ENCODE data around the gene SLC38A10. TPM values are rescaled to one million over a fixed set of nuclear protein-coding genes. Genes with fewer than 3 reads are reported as not detected.

Gene SLC38A10
- total RNA-seq, 1 donor from 2014 or later: 116 TPM

DNA sequence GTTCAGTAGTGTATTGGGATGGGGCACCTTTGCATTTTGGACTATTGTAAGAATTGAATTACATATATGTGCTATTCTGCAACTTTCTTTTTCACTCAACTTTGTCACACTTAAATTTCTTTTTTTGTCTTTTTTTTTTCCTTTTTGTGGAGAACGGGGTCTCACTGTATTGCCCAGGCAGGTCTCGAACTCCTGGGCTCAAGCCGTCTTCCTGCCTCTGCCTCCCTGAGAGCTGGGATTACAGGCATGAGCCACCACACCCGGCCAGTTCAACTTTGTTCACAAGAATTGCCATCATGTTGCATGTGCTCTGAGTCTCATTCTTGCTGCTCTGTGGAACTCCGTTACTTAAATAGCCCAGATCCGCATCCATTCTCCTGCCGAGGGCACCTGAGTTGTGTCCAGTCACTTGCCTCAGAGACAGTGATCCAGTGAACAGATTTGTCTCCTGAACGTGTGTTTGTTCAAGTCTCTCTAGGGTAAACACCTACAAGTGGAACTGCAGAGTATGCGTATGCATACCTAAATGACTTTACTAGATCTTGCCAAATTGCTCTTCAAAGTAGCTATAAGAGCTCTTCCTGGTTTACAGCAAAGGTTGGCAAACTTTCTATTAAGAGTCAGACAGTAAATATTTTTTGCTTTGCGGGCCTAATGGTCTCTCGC lies 3.4 kb upstream of the SLC38A10 start:
- Mint-ChIP-seq H3K4me1 (ENCODE audit: low read depth) (peaks cover 20% of the 10 kb centered on the region), H3K4me3 (ENCODE audit: unreplicated experiment) (no peak overlapping the region), H3K27me3 (ENCODE audit: low read depth) (no peaks in the 10 kb centered on the region), H3K9me3 (ENCODE audit: low read depth) (no peaks in the 10 kb centered on the region), H3K27ac (ENCODE audit: unreplicated experiment) (no peak overlapping the region), H3K36me3 (ENCODE audit: low read depth) (peaks cover 2% of the 10 kb centered on the region)
- no peak for TF ChIP-seq CTCF (IDR thresholded peaks at IDR 0.05)
- DNase-seq (ENCODE audit: low spot score): no peak

DNA sequence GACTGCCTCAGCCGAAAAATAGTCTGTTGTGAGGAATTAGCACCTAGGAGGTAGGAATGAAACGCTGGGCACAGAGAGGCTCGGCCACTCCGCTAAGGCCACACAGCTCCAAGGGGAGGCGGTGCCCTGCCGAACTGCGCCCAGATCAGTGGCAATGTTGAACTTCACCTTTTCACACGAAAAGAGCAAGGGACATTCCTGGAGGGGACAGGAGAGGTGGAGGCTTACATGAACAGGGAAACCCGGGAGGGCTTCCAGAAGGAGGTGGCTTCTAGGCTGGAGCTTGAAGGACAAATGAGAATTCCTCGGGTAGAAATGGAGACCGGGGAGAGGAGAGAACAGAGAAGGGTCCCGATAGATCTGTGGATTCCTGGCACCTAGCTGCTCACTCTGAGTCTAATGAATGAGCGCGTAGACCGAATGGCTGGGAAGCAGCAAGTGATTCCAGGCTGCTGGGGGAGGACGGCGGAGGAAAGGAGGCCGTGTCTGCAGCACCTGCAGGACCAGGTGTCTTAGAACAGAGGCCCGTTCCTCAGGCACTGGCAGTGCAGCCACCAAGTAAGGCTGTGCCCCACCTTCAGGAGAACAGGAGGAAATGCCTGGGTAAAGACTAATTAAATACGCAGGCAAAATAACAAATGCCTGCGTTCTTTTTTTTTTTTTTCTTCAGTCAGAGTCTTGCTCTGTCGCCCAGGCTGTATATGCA lies 722 bp upstream of the SLC38A10 start:
- DNase-seq (ENCODE audit: low spot score): no peak
- peak overlapping the region; percentile 93 for H3K27ac Mint-ChIP-seq (ENCODE audit: unreplicated experiment)
- peaks cover 2% of the 10 kb centered on the region for H3K36me3 Mint-ChIP-seq (ENCODE audit: low read depth)
- no peaks in the 10 kb centered on the region for H3K27me3 Mint-ChIP-seq (ENCODE audit: low read depth)
- no peaks in the 10 kb centered on the region for H3K9me3 Mint-ChIP-seq (ENCODE audit: low read depth)
- TF ChIP-seq CTCF (IDR thresholded peaks at IDR 0.05): peak; percentile 65
- peak overlapping the region; percentile 91 for H3K4me3 Mint-ChIP-seq (ENCODE audit: unreplicated experiment)
- H3K4me1 Mint-ChIP-seq (ENCODE audit: low read depth): peaks cover 31% of the 10 kb centered on the region

GRCh38 chr17:81294512-81295030 lies 536 bp downstream of the SLC38A10 start:
- peak; percentile 84 for DNase-seq (ENCODE audit: low spot score)
- Mint-ChIP-seq H3K4me1 (ENCODE audit: low read depth) (peaks cover 31% of the 10 kb centered on the region), H3K27ac (ENCODE audit: unreplicated experiment) (peak overlapping the region; percentile 61), H3K36me3 (ENCODE audit: low read depth) (no peaks in the 10 kb centered on the region), H3K9me3 (ENCODE audit: low read depth) (no peaks in the 10 kb centered on the region), H3K27me3 (ENCODE audit: low read depth) (no peaks in the 10 kb centered on the region), H3K4me3 (ENCODE audit: unreplicated experiment) (peak overlapping the region; percentile 91)
- no peak for TF ChIP-seq CTCF (IDR thresholded peaks at IDR 0.05)

- H3K4me3 Mint-ChIP-seq (ENCODE audit: unreplicated experiment): no peak overlapping the region
- no peak for DNase-seq (ENCODE audit: low spot score)
- H3K27ac Mint-ChIP-seq (ENCODE audit: unreplicated experiment): peak overlapping the region; percentile 32
- TF ChIP-seq CTCF (IDR thresholded peaks at IDR 0.05): no peak
- H3K36me3 Mint-ChIP-seq (ENCODE audit: low read depth): peaks cover 3% of the 10 kb centered on the region
- H3K4me1 Mint-ChIP-seq (ENCODE audit: low read depth): peaks cover 31% of the 10 kb centered on the region
- H3K9me3 Mint-ChIP-seq (ENCODE audit: low read depth): no peaks in the 10 kb centered on the region
- no peaks in the 10 kb centered on the region for H3K27me3 Mint-ChIP-seq (ENCODE audit: low read depth)
These were observed 2.7 kb downstream of the SLC38A10 start for GRCh38 chr17:81292450-81292849.

DNA sequence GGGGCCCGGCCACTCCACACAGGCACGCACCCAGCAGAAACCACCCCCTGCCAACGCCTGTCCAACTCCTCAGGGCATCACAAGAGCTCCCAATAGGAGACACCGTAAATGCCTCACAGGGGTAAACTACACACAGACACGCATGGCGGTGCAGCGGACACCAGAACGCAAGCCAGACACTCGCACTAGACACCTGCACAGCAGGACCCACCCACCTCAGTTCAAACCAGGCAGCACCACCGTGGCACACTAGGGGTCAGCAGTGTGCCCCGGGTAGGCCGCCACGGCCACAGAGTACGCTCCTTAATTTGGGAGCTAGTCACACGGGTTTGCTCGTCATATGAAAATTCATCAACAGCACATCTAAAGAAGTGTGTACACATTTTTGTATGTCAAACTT lies 3.4 kb downstream of the SLC38A10 start:
- no peak overlapping the region for H3K27ac Mint-ChIP-seq (ENCODE audit: unreplicated experiment)
- H3K27me3 Mint-ChIP-seq (ENCODE audit: low read depth): no peaks in the 10 kb centered on the region
- H3K36me3 Mint-ChIP-seq (ENCODE audit: low read depth): peaks cover 5% of the 10 kb centered on the region
- TF ChIP-seq CTCF (IDR thresholded peaks at IDR 0.05): peak; percentile 78
- H3K9me3 Mint-ChIP-seq (ENCODE audit: low read depth): no peaks in the 10 kb centered on the region
- H3K4me1 Mint-ChIP-seq (ENCODE audit: low read depth): peaks cover 31% of the 10 kb centered on the region
- no peak overlapping the region for H3K4me3 Mint-ChIP-seq (ENCODE audit: unreplicated experiment)
- DNase-seq (ENCODE audit: low spot score): no peak
